Uterus (tissue), 2 donors: Measurements from ENCODE around the gene ZNF469.

ENCODE experiments used
- POLR2A ChIP-seq, 2 donors: fragments of 450-650 bp; IDR thresholded peaks; one replicate each; pipeline ENCODE4 v1.6.1; 2016; ENCODE audit warnings: antibody characterized with exemption in 2 of 2, mild to moderate bottlenecking in 1 of 2, moderate library complexity in 1 of 2
- TF ChIP-seq, protein P1 (sequence below), 4 experiments: fragments of 200-600 bp in 2 of 4; fragments of 450-650 bp in 2 of 4; sonication (generic) in 2 of 4; IDR thresholded peaks; one replicate each; pipeline ENCODE4 v1.5.1; 2016 to 2019; ENCODE audit warnings: antibody characterized with exemption in 4 of 4, mild to moderate bottlenecking in 2 of 4, moderate library complexity in 1 of 4

DNA sequence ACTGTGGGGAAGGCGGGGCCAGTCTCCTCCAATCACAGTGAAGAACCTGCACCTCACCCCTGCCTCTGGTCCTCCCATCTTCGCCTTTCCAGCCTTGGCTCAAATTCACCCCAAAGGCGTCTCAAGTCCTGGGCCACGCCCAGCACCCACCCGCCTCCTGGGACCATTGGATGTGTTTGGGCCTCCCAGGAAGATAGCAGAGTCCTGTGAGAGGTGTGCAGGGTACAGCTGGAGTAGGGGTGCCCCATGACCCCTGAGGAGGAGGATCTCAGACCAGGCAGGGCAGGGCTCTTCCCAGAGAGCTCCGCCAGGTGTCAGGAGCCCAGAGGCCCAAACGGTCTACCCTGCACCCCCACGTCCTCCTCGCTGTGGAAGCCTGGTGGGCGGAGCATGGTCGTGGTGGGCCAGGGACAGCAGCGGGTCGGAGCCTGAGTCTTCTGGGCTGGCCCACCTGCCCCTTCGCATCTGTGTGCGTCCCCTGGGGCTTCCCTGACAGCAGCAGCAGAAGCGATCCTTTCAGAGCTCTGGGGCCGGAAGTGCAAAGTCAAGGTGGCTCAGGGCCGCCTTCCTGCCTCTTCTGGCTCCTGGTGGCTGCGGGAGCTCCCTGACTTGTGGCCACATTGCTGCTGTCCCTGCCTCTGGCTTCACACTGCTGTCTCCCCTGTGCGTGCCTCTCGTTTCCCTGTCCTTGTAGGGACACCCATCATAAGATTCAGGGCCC lies 34.9 kb upstream of the ZNF469 start:
- TF ChIP-seq, protein P1, sequence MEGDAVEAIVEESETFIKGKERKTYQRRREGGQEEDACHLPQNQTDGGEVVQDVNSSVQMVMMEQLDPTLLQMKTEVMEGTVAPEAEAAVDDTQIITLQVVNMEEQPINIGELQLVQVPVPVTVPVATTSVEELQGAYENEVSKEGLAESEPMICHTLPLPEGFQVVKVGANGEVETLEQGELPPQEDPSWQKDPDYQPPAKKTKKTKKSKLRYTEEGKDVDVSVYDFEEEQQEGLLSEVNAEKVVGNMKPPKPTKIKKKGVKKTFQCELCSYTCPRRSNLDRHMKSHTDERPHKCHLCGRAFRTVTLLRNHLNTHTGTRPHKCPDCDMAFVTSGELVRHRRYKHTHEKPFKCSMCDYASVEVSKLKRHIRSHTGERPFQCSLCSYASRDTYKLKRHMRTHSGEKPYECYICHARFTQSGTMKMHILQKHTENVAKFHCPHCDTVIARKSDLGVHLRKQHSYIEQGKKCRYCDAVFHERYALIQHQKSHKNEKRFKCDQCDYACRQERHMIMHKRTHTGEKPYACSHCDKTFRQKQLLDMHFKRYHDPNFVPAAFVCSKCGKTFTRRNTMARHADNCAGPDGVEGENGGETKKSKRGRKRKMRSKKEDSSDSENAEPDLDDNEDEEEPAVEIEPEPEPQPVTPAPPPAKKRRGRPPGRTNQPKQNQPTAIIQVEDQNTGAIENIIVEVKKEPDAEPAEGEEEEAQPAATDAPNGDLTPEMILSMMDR (IDR thresholded peaks at IDR 0.05), result no peak
- TF ChIP-seq POLR2A (IDR thresholded peaks at IDR 0.05), result no peak
